Bronchus fibroblast of lung (primary cell): ENCODE measurements around the gene FAF2. TPM values are rescaled to one million over a fixed set of nuclear protein-coding genes. Genes with fewer than 3 reads are reported as not detected.

Source experiments
- total RNA-seq: library from RNA; depleted of rRNA; stranded (reverse); fragments of >200 nt; gene quantifications from 2 replicates; pipeline ENCODE4 v1.2.3, GENCODE V29; 2015

FAF2 gene
- 27.2 and 33.5 TPM in 2 replicates for total RNA-seq

DNA sequence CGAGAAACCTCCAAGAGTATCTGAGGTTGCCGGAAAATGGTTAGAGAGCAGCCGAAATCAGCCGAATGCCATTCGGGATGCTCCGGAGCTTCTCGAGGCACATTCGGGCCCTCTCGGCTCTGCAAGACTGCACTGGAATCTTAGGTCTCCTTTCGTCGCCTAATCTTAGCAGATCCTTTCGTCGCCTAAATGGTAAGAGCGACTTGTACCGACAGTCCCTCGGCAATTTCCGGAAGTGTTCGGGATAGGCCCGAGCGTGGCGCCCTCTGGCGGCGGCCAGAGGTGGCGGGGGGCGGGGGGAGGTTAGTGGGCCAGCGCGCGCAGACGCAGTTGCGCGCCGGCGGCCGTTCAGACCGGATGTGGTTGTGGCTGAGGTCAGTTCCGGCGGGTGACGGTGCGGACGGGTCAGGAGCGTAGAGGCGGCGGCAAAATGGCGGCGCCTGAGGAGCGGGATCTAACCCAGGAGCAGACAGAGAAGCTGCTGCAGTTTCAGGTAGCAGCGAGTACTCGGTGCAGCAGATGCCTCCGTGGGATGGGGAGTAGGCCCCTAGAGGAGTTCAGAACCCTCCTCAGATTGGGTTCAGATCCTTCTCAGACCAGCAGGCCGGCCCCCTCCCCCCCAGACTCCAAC, at the start of gene FAF2:
Gene FAF2 (plus strand): TSS at position 408 of the 631 bp plus-strand sequence. CDS start 23 bp downstream, at position 431.

DNA sequence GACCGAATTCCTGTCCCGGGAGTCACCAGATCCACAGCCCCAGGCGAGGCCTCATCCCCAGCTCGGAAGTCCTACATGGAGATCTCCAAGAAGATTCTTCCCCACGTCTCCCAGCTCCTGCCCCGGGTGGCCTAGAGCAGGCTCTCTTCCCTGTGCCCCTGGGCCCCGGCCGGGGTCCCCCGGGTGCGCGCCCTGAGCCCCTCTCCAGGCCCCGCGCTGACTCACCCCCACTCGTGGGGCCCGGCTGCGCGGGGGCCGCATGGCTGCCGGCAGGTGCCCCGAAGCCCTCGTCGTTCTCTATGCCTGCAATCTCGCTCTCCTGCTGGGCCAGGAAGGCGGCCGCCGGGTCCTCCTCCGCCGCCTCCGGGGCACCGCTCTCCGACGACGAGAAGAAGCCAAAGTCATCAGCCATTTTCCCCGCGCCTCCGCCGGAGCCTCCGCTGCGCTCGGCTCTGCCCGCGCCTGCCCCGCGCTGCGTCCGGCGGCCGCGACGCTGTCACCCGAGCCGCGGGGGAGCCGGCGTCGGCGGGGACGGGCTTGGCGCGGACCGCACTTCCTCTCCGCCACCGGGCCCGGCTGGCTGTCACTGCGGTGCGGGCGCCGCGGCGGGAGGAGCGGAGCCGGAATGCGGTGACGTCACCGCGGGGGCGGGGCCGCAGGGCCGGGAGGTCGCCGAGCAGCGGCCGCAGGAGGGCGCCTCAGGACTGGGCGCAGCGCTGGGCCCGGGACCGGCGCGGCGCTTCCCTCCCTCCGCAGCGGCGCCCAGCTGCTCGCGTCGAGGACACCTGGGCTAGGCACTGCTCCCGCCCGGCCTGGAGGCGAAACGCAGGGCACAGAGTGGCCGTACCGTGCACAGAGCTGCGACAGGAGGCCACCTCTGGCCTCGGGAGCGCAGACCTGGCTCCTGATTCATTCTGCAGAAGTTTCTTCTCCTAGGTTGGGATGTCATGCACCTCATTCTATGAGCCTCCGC, 31.9 kb upstream of the FAF2 start, which contains the start of gene CLTB:
Gene CLTB (minus strand): TSS at position 588 of the 973 bp plus-strand sequence. CDS start 176 bp downstream, at position 412.

DNA sequence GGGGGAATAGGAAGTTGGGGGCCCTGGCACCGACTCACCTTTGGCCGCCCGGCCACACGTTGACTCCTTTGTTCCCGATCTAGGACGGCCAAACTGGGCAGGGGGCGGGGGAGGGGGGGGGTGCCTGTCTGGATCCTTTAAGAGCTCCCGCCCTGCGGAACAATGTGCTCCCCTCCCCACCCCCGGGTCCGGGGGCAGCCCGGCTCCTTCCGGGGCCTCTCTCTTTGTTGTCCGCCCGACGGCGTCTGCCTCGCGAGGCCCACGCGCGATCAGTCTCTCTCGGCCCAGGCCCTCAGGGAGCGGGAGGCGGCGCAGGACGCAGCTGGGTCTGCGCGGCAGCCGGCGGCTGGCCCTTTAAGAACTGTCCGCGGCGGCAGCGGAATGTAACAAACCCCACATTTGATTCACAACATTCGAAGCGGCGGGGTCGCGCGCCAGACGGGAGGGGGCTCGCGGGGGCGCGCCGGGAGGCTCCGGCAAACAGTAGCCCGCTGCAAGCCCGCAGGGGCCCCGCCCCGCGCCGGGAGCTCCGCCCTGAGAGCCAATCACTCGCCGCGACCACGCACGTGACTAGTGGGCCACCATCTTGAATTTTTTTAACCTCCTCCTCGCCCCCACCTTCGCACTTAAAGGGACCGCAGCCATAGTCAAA, 88.8 kb downstream of the FAF2 start, which contains the start of gene RNF44:
Gene RNF44 (minus strand): TSS at position 501 of the 652 bp plus-strand sequence. CDS start 4,930 bp downstream, outside the sequence.

DNA sequence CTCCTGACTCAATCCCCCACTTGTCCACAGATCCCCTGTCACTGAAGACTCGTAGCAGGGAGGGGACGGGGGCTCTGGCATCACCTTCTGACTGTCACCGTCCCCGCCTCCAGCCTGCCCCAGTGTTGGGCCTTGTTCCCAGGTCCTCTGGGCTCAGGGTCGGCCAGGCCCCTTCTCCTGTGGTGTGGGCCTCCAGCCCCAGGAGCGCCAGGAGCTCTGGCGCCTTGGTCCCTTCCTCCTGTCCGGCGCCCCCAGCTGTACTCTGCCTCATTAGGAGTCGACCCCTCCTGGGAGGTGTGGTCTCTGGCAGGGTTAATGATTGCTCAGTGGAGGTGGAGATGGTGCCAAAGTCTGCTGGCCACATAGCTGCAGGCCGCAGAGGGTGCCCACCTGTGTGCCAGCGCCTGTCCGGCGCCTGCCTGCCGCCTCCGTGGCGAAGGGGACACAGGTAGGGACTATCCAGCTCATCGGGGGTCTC, 100.8 kb downstream of the FAF2 start, which contains the start of gene CDHR2:
Gene CDHR2 (plus strand): TSS at position 376 of the 478 bp plus-strand sequence. CDS start 16,011 bp downstream, outside the sequence.

Other genes starting within 250 kb of the FAF2 start
- gene SIMC1, start 210.0 kb upstream of the FAF2 start, total RNA-seq: 9.6 and 12.6 TPM in 2 replicates
- 83.1 and 98.9 TPM in 2 replicates for gene KIAA1191, start 86.6 kb upstream of the FAF2 start, total RNA-seq
- 2.2 and 3.4 TPM in 2 replicates for gene ARL10, start 82.9 kb upstream of the FAF2 start, total RNA-seq
- gene NOP16, start 59.8 kb upstream of the FAF2 start, total RNA-seq: 16.9 and 22.5 TPM in 2 replicates
- 116 and 141 TPM in 2 replicates for gene HIGD2A, start 59.6 kb upstream of the FAF2 start, total RNA-seq
- 111 and 126 TPM in 2 replicates for gene CLTB, start 31.8 kb upstream of the FAF2 start, total RNA-seq
- 4.6 and 5.0 TPM in 2 replicates for gene RNF44, start 89.0 kb downstream of the FAF2 start, total RNA-seq
- not detected in 2 replicates for gene CDHR2, start 101.0 kb downstream of the FAF2 start, total RNA-seq
- gene GPRIN1, start 161.8 kb downstream of the FAF2 start, total RNA-seq: 9.2 and 9.7 TPM in 2 replicates
- gene SNCB, start 182.1 kb downstream of the FAF2 start, total RNA-seq: 0.34 TPM in 1 of 2 replicates, not detected in the other
- gene EIF4E1B, start 182.3 kb downstream of the FAF2 start, total RNA-seq: not detected in 2 replicates
- 22.2 and 25.9 TPM in 2 replicates for gene TSPAN17, start 199.1 kb downstream of the FAF2 start, total RNA-seq